ENCODE measurements around the gene TUBGCP4.
"Not testable (repeated sequence)": the region's sequence is repeated elsewhere in the genome, so short reads cannot be mapped to it uniquely, and the experiment has no call there.

TUBGCP4 gene

DNA sequence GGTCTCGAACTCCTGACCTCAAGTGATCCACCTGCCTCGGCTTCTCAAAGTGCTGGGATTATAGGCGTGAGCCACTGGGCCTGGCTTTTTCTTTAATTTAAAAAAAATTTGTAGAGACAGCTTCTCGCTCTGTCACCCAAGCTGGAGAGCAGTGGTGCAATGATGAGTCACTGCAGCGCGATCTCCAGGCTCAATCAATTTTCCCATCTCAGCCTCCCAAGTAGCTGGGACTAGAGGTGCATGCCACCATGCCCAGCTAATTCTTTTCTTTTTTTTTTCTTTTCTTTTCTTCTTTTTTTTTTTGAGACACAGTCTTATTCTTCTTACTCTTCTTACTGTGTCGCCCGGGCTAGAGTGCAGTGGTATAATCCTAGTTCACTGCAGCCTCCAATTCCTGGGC lies 19.8 kb downstream of the TUBGCP4 start:
- TF ChIP-seq, protein P1, sequence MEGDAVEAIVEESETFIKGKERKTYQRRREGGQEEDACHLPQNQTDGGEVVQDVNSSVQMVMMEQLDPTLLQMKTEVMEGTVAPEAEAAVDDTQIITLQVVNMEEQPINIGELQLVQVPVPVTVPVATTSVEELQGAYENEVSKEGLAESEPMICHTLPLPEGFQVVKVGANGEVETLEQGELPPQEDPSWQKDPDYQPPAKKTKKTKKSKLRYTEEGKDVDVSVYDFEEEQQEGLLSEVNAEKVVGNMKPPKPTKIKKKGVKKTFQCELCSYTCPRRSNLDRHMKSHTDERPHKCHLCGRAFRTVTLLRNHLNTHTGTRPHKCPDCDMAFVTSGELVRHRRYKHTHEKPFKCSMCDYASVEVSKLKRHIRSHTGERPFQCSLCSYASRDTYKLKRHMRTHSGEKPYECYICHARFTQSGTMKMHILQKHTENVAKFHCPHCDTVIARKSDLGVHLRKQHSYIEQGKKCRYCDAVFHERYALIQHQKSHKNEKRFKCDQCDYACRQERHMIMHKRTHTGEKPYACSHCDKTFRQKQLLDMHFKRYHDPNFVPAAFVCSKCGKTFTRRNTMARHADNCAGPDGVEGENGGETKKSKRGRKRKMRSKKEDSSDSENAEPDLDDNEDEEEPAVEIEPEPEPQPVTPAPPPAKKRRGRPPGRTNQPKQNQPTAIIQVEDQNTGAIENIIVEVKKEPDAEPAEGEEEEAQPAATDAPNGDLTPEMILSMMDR (IDR thresholded peaks at IDR 0.05; ENCODE audit: low read depth, low read length), result no peak
- no peak for DNase-seq
- Histone ChIP-seq H3K27me3 (ENCODE audit: insufficient read depth, low read depth, severe bottlenecking) (no peaks in the 10 kb centered on the region), H3K9me3 (ENCODE audit: severe bottlenecking) (no peaks in the 10 kb centered on the region), H3K36me3 (peaks cover 51% of the 10 kb centered on the region), H3K27ac (no peak overlapping the region), H3K4me3 (ENCODE audit: low read depth, low read length) (no peak overlapping the region)

DNA sequence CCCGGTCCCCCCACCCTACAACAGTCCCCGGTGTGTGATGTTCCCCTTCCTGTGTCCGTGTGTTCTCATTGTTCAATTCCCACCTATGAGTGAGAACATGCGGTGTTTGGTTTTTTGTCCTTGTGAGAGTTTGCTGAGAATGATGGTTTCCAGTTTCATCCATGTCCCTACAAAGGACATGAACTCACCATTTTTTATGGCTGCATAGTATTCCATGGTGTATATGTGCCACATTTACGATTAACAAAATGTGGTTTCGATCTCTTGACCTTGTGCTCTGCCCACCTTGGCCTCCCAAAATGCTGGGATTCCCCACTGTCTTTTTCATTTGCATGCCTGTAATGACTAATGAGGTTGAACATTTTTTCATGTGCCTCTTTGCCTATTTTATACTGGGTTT lies 22.7 kb downstream of the TUBGCP4 start:
- not testable (repeated sequence) for H3K4me3 ChIP-seq (ENCODE audit: low read depth, low read length); DNase-seq; H3K27me3 ChIP-seq (ENCODE audit: insufficient read depth, low read depth, severe bottlenecking); H3K27ac ChIP-seq; H3K9me3 ChIP-seq (ENCODE audit: severe bottlenecking)
- H3K36me3 ChIP-seq, result peaks cover 55% of the 10 kb centered on the region

DNA sequence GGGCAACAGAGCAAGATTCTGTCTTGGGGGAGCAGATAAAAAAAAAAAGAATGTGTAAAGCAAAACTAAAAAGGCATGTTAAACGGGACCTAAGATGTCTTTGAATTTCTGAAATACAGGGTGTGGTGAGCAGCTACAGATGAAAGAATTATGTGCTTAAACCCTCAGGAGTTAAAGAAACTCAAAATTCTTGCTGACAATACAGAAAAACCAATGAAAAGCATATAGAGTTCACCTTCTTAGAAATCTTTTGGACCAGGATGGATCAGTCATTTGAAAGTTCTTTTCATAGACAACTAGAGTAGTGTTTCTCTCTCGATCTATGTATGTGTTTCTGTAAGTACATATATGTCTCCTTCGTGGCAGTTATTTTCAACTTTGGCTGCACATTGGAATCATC lies 31.4 kb downstream of the TUBGCP4 start:
- H3K27ac ChIP-seq, result no peak overlapping the region
- DNase-seq, result no peak
- H3K9me3 ChIP-seq (ENCODE audit: severe bottlenecking), result no peaks in the 10 kb centered on the region
- TF ChIP-seq, protein P1 (IDR thresholded peaks at IDR 0.05; ENCODE audit: low read depth, low read length), result no peak
- no peaks in the 10 kb centered on the region for H3K27me3 ChIP-seq (ENCODE audit: insufficient read depth, low read depth, severe bottlenecking)
- no peak overlapping the region for H3K4me3 ChIP-seq (ENCODE audit: low read depth, low read length)
- peaks cover 91% of the 10 kb centered on the region for H3K36me3 ChIP-seq

DNA sequence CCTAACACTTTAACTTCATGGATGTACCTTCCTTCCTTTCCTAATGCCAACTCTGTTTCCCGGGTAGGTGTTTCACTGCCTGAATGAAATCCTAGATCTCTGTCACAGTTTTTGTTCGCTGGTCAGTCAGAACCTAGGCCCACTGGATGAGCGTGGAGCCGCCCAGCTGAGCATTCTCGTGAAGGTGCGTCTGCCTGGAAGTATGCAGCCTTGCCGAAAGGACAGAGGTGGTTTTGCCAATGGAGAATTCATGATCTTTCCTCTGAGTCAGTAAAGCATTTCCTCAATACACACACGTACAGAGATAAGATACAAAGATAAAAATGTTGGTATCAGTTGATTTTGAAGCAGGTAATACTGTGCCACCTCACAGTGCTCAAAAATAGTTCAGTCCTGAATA lies 32.7 kb downstream of the TUBGCP4 start:
- no peaks in the 10 kb centered on the region for H3K9me3 ChIP-seq (ENCODE audit: severe bottlenecking)
- no peak overlapping the region for H3K4me3 ChIP-seq (ENCODE audit: low read depth, low read length)
- no peak for DNase-seq
- no peaks in the 10 kb centered on the region for H3K27me3 ChIP-seq (ENCODE audit: insufficient read depth, low read depth, severe bottlenecking)
- TF ChIP-seq, protein P1 (IDR thresholded peaks at IDR 0.05; ENCODE audit: low read depth, low read length), result no peak
- no peak overlapping the region for H3K27ac ChIP-seq
- peaks cover 93% of the 10 kb centered on the region for H3K36me3 ChIP-seq

DNA sequence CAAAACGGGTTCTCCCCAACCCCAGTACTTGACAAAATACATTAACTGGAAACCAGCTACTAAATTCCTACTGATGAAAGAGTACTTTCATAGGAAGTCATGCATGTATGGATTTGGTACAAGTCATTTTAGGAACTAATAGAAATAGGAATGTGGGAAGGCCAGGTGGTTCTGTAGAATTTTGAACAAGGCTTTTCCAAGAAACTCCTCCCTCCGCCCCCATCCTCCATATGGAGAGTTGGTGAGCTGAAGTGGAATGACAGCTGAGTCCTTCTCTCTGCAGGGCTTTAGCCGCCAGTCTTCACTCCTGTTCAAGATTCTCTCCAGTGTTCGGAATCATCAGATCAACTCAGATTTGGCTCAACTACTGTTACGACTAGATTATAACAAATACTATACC lies 33.2 kb downstream of the TUBGCP4 start:
- Histone ChIP-seq H3K36me3 (peaks cover 93% of the 10 kb centered on the region), H3K4me3 (ENCODE audit: low read depth, low read length) (no peak overlapping the region)

DNA sequence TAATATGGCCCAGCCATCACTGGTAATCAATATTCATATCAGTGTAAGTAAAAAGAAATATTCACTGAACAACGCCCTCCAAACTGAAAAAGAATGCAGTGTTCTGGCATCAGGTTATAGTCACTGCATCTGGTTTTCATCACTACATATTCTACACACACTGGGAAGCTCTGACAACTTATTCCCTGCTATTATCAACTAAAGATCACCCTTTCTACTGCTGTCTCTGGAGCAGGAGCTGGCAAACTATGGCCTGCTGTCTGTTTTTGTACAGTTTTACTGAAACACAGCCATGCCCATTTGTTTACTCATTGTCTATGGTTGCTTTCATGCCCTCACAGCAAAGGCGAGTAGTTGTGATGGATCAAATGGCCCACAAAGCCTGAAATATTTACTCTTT lies 35.3 kb downstream of the TUBGCP4 start:
- no peak overlapping the region for H3K4me3 ChIP-seq (ENCODE audit: low read depth, low read length)
- H3K27me3 ChIP-seq (ENCODE audit: insufficient read depth, low read depth, severe bottlenecking), result no peaks in the 10 kb centered on the region
- H3K9me3 ChIP-seq (ENCODE audit: severe bottlenecking), result no peaks in the 10 kb centered on the region
- TF ChIP-seq, protein P1 (IDR thresholded peaks at IDR 0.05; ENCODE audit: low read depth, low read length), result no peak
- peaks cover 85% of the 10 kb centered on the region for H3K36me3 ChIP-seq
- no peak overlapping the region for H3K27ac ChIP-seq
- no peak for DNase-seq

More for the DNA sequence above, 33.2 kb downstream of the TUBGCP4 start:
- TF ChIP-seq, protein P1 (IDR thresholded peaks at IDR 0.05; ENCODE audit: low read depth, low read length), result no peak
- DNase-seq, result no peak
- Histone ChIP-seq H3K27ac (no peak overlapping the region), H3K27me3 (ENCODE audit: insufficient read depth, low read depth, severe bottlenecking) (no peaks in the 10 kb centered on the region), H3K9me3 (ENCODE audit: severe bottlenecking) (no peaks in the 10 kb centered on the region)

All from WERI-Rb-1 (cell line).